Skin epidermis (tissue), 12 donors: ENCODE data around the gene SBF2.
A peak's percentile ranks its signal among the peaks of the same experiment; 100 is the strongest.

Source experiments
- H3K27ac ChIP-seq, 21 experiments: fragments of 200-600 bp; sonication (generic) in 11 of 21; one replicate each; pipeline ENCODE4 v1.5.0; 2020; ENCODE audit warnings: mild to moderate bottlenecking in 3 of 21, inconsistent platforms in 2 of 21, moderate library complexity in 2 of 21
- H3K4me3 ChIP-seq, 7 experiments: fragments of 200-600 bp; sonication (generic) in 2 of 7; one replicate each; pipeline ENCODE4 v1.5.0; 2020; ENCODE audit warnings: inconsistent platforms in 2 of 7, mild to moderate bottlenecking in 2 of 7, moderate library complexity in 1 of 7

The SBF2 gene

GRCh38 chr11:10304495-10305261 is 10.7 kb upstream of the SBF2 start, which contains the start of gene ADM:
Gene ADM, plus strand, starts transcription at chr11:10305073. Its CDS starts 628 bp downstream, at chr11:10305701.
- H3K4me3 ChIP-seq, result peak within 1 kb of the TSS; percentile 52 to 77 (median 65)
- peak within 1 kb of the TSS in 20 of 21 experiments; percentile 56 to 91 (median 82) for H3K27ac ChIP-seq

- peak overlapping the region; percentile 52 to 77 (median 65) for H3K4me3 ChIP-seq
- H3K27ac ChIP-seq, result peak overlapping the region in 20 of 21 experiments; percentile 56 to 91 (median 82)
These were observed 9.7 kb upstream of the SBF2 start for GRCh38 chr11:10303558-10304363.

- H3K4me3 ChIP-seq, result peak overlapping the region; percentile 52 to 77 (median 65)
- H3K27ac ChIP-seq, result peak overlapping the region in 20 of 21 experiments; percentile 56 to 91 (median 82)
These were observed 8.9 kb upstream of the SBF2 start for GRCh38 chr11:10302744-10303557.

GRCh38 chr11:10302359-10302743 is 8.3 kb upstream of the SBF2 start:
- H3K27ac ChIP-seq, result peak overlapping the region in 20 of 21 experiments; percentile 56 to 91 (median 82)
- peak overlapping the region; percentile 52 to 77 (median 65) for H3K4me3 ChIP-seq

GRCh38 chr11:10301656-10302358 is 7.8 kb upstream of the SBF2 start:
- Histone ChIP-seq H3K27ac (peak overlapping the region in 12 of 21 experiments; percentile 81 to 91 (median 86)), H3K4me3 (peak overlapping the region in 5 of 7 experiments; percentile 52 to 67 (median 65))

- Histone ChIP-seq H3K4me3 (no peak overlapping the region), H3K27ac (no peak overlapping the region)
These were observed 4.3 kb upstream of the SBF2 start for GRCh38 chr11:10298342-10298741.

- Histone ChIP-seq H3K27ac (peak overlapping the region in 13 of 21 experiments; percentile 10 to 98 (median 91)), H3K4me3 (peak overlapping the region in 5 of 7 experiments; percentile 64 to 99 (median 95))
These were observed 1.3 kb upstream of the SBF2 start for GRCh38 chr11:10295064-10295901.

GRCh38 chr11:10294290-10294953 is 403 bp upstream of the SBF2 start:
- H3K27ac ChIP-seq, result peak overlapping the region; percentile 65 to 98 (median 92)

GRCh38 chr11:10291801-10292638 is 2.0 kb downstream of the SBF2 start:
- Histone ChIP-seq H3K4me3 (no peak overlapping the region), H3K27ac (peak overlapping the region in 1 of 21 experiments; percentile 92)

More at GRCh38 chr11:10294290-10294953, 403 bp upstream of the SBF2 start:
- peak overlapping the region; percentile 64 to 99 (median 95) for H3K4me3 ChIP-seq

GRCh38 chr11:10289765-10290380 is 4.1 kb downstream of the SBF2 start:
- Histone ChIP-seq H3K27ac (no peak overlapping the region), H3K4me3 (no peak overlapping the region)

GRCh38 chr11:10288881-10289764 is 4.9 kb downstream of the SBF2 start:
- no peak overlapping the region for H3K4me3 ChIP-seq
- no peak overlapping the region for H3K27ac ChIP-seq

- no peak overlapping the region for H3K27ac ChIP-seq
- H3K4me3 ChIP-seq, result no peak overlapping the region
These were observed 6.0 kb downstream of the SBF2 start for GRCh38 chr11:10287766-10288715.

GRCh38 chr11:10287140-10287539 is 6.9 kb downstream of the SBF2 start:
- no peak overlapping the region for H3K27ac ChIP-seq
- H3K4me3 ChIP-seq, result no peak overlapping the region

- H3K4me3 ChIP-seq, result no peak overlapping the region
- peak overlapping the region in 3 of 21 experiments; percentile 20 to 62 (median 21) for H3K27ac ChIP-seq
These were observed 8.7 kb downstream of the SBF2 start for GRCh38 chr11:10285148-10285802.
